ENCODE data around the gene WNT1. TPM values are rescaled to one million over a fixed set of nuclear protein-coding genes. Genes with fewer than 3 reads are reported as not detected.

The WNT1 gene
- total and polyA plus RNA-seq, 9 donors = not detected

GRCh38 chr12:48946943-48947342 is 31.2 kb upstream of the WNT1 start:
- TF ChIP-seq, protein P1, sequence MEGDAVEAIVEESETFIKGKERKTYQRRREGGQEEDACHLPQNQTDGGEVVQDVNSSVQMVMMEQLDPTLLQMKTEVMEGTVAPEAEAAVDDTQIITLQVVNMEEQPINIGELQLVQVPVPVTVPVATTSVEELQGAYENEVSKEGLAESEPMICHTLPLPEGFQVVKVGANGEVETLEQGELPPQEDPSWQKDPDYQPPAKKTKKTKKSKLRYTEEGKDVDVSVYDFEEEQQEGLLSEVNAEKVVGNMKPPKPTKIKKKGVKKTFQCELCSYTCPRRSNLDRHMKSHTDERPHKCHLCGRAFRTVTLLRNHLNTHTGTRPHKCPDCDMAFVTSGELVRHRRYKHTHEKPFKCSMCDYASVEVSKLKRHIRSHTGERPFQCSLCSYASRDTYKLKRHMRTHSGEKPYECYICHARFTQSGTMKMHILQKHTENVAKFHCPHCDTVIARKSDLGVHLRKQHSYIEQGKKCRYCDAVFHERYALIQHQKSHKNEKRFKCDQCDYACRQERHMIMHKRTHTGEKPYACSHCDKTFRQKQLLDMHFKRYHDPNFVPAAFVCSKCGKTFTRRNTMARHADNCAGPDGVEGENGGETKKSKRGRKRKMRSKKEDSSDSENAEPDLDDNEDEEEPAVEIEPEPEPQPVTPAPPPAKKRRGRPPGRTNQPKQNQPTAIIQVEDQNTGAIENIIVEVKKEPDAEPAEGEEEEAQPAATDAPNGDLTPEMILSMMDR (IDR thresholded peaks at IDR 0.05) = no peak
- TF ChIP-seq EP300 (IDR thresholded peaks at IDR 0.05) = no peak
- no peaks in the 10 kb centered on the region for H3K9me3 ChIP-seq
- no peak overlapping the region for H3K4me3 ChIP-seq
- no peak for DNase-seq
- H3K4me1 ChIP-seq (ENCODE audit: insufficient read depth) = no peaks in the 10 kb centered on the region
- no peak overlapping the region for H3K27ac ChIP-seq
- H3K27me3 ChIP-seq = no peaks in the 10 kb centered on the region
- WGBS, 3 donors = 51 to 69% (median 68%) methylated on average over 6 of the region's 6 CpGs
- intact Hi-C loops (cut with DNase I) = no loop called here
- H3K36me3 ChIP-seq = no peaks in the 10 kb centered on the region

- TF ChIP-seq, protein P1 (IDR thresholded peaks at IDR 0.05) = no peak
- TF ChIP-seq EP300 (IDR thresholded peaks at IDR 0.05) = no peak
- TF ChIP-seq POLR2A (IDR thresholded peaks at IDR 0.05) = no peak
- no peaks in the 10 kb centered on the region for H3K27me3 ChIP-seq
- no peaks in the 10 kb centered on the region for H3K4me1 ChIP-seq (ENCODE audit: insufficient read depth)
- H3K27ac ChIP-seq = no peak overlapping the region
- H3K9me3 ChIP-seq = no peaks in the 10 kb centered on the region
- H3K4me3 ChIP-seq = no peak overlapping the region
- WGBS, 3 donors = 89 to 92% (median 89%) methylated on average over 3 of the region's 3 CpGs
- intact Hi-C loops (cut with DNase I) = no loop called here
- H3K36me3 ChIP-seq = no peaks in the 10 kb centered on the region
- DNase-seq = no peak
Measured at GRCh38 chr12:48947727-48948126, 30.4 kb upstream of the WNT1 start.

DNA sequence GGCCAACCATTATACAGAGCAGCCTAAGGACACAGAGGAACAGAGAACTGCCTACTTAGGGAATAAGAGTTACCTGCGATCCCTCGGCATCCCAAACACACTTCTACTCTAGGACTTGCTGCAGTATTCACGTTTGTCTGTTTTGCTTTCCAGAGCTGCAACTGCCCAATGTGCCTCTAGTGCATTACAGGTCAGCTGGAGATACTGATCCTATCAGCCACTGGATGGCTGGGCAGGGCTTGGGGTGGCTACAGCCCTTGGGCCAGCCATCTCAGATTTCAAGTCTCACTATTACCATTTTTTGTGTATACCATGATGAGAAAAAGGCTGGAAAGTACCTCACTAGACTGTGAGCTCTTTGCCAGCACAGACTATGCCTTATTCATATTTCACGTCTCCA is 25.4 kb upstream of the WNT1 start:
- H3K27ac ChIP-seq = no peak overlapping the region
- no peaks in the 10 kb centered on the region for H3K36me3 ChIP-seq
- H3K9me3 ChIP-seq = no peaks in the 10 kb centered on the region
- no peak for DNase-seq
- WGBS, 3 donors = 82 to 87% (median 85%) methylated on average over 4 of the region's 4 CpGs
- TF ChIP-seq POLR2A (IDR thresholded peaks at IDR 0.05) = no peak
- TF ChIP-seq, protein P1 (IDR thresholded peaks at IDR 0.05) = no peak
- TF ChIP-seq EP300 (IDR thresholded peaks at IDR 0.05) = no peak
- no peak overlapping the region for H3K4me3 ChIP-seq
- intact Hi-C loops (cut with DNase I) = no loop called here
- H3K4me1 ChIP-seq (ENCODE audit: insufficient read depth) = peaks cover 5% of the 10 kb centered on the region
- H3K27me3 ChIP-seq = no peaks in the 10 kb centered on the region

GRCh38 chr12:48954061-48954460 is 24.1 kb upstream of the WNT1 start:
- Histone ChIP-seq H3K4me1 (ENCODE audit: insufficient read depth) (peaks cover 10% of the 10 kb centered on the region), H3K27me3 (no peaks in the 10 kb centered on the region), H3K9me3 (no peaks in the 10 kb centered on the region), H3K4me3 (no peak overlapping the region), H3K36me3 (no peaks in the 10 kb centered on the region), H3K27ac (no peak overlapping the region)
- no peak for DNase-seq
- intact Hi-C loops (cut with DNase I) = no loop called here
- TF ChIP-seq POLR2A (IDR thresholded peaks at IDR 0.05) = no peak
- TF ChIP-seq, protein P1 (IDR thresholded peaks at IDR 0.05) = no peak
- no peak for TF ChIP-seq EP300 (IDR thresholded peaks at IDR 0.05)
- WGBS, 3 donors = 94 to 98% (median 95%) methylated on average over 3 of the region's 3 CpGs

All from ovary (tissue), 9 donors.